Lower leg skin (tissue), 3 donors: ENCODE data around the gene SLC6A17.

Source experiments
- CTCF ChIP-seq, 3 donors: fragments of 450-650 bp; IDR thresholded peaks; one replicate each; pipeline ENCODE4 v1.5.1; 2016; ENCODE audit warnings: antibody characterized with exemption in 3 of 3, mild to moderate bottlenecking in 3 of 3, moderate library complexity in 2 of 3
- POLR2A ChIP-seq, 2 donors: fragments of 450-650 bp; IDR thresholded peaks; one replicate each; pipeline ENCODE4 v1.6.1; 2016 to 2017; ENCODE audit warnings: antibody characterized with exemption in 2 of 2, mild to moderate bottlenecking in 1 of 2, moderate library complexity in 1 of 2

- TF ChIP-seq CTCF (IDR thresholded peaks at IDR 0.05) (no peak), POLR2A (IDR thresholded peaks at IDR 0.05) (no peak)
These were observed 3.2 kb downstream of the SLC6A17 start for GRCh38 chr1:110153407-110153950.
